Measurements from ENCODE around the gene NEUROD2.

DNA sequence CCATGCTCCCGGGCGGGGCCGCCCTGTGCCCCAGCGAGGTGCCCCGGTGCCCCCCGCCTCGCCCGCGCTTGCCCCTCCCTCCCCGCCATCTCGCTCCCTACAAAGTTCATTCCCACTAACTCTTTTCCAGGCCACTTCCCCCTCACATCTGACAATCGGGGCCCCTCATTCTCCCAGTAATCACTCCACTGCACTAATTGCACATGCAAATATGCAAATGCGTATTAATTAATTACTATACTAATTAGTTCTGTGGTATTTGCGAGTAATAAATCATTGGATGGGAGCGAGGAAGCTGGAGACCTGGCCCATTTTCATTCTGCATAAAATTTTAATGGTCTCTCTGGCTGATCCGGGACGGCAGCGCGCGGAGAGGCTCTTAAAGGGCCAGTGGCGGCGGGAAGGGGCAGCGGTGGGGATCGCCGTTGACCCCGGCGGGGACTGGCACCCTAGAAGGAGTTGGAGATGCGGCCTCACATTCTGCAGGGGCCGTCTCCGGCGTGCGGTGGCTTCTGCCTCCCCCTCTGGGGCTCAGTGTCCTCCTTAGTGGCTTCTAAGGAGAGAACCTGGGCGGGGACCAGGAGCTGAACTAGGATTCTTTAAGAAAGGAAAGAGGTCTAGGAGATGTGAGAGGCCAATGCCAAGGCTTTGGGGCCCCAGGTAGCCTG is 10.7 kb upstream of the NEUROD2 start:
- TF ChIP-seq, protein P1, sequence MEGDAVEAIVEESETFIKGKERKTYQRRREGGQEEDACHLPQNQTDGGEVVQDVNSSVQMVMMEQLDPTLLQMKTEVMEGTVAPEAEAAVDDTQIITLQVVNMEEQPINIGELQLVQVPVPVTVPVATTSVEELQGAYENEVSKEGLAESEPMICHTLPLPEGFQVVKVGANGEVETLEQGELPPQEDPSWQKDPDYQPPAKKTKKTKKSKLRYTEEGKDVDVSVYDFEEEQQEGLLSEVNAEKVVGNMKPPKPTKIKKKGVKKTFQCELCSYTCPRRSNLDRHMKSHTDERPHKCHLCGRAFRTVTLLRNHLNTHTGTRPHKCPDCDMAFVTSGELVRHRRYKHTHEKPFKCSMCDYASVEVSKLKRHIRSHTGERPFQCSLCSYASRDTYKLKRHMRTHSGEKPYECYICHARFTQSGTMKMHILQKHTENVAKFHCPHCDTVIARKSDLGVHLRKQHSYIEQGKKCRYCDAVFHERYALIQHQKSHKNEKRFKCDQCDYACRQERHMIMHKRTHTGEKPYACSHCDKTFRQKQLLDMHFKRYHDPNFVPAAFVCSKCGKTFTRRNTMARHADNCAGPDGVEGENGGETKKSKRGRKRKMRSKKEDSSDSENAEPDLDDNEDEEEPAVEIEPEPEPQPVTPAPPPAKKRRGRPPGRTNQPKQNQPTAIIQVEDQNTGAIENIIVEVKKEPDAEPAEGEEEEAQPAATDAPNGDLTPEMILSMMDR (IDR thresholded peaks at IDR 0.05; ENCODE audit: insufficient read depth, low read depth, low read length): no peak
- TF ChIP-seq EZH2 (IDR thresholded peaks at IDR 0.05; ENCODE audit: insufficient read depth, low read length): no peak

Data from astrocyte (in vitro differentiated cells and primary cell).